GM15510 (cell line): ENCODE data around the gene DIS3L2.

ENCODE experiments used
- POLR2A ChIP-seq: IDR thresholded peaks from 3 replicates; pipeline ENCODE4 v1.6.1; 2011; ENCODE audit warnings: borderline replicate concordance; ENCODE audit not compliant: insufficient read length; ENCODE audit errors: extremely low read depth

Gene DIS3L2

GRCh38 chr2:232218778-232219495, 257.4 kb downstream of the DIS3L2 start:
- no peak for TF ChIP-seq POLR2A

- TF ChIP-seq POLR2A: no peak
Observed at GRCh38 chr2:232219496-232219870, 258.0 kb downstream of the DIS3L2 start.

GRCh38 chr2:232219932-232220331, 258.4 kb downstream of the DIS3L2 start:
- TF ChIP-seq POLR2A: no peak

- no peak for TF ChIP-seq POLR2A
Observed at GRCh38 chr2:232225429-232225828, 263.9 kb downstream of the DIS3L2 start.

- no peak for TF ChIP-seq POLR2A
Observed at GRCh38 chr2:232225895-232226294, 264.4 kb downstream of the DIS3L2 start.

GRCh38 chr2:232228332-232228731, 266.8 kb downstream of the DIS3L2 start:
- no peak for TF ChIP-seq POLR2A

- TF ChIP-seq POLR2A: no peak
Observed at GRCh38 chr2:232228971-232229894, 267.7 kb downstream of the DIS3L2 start.

DNA sequence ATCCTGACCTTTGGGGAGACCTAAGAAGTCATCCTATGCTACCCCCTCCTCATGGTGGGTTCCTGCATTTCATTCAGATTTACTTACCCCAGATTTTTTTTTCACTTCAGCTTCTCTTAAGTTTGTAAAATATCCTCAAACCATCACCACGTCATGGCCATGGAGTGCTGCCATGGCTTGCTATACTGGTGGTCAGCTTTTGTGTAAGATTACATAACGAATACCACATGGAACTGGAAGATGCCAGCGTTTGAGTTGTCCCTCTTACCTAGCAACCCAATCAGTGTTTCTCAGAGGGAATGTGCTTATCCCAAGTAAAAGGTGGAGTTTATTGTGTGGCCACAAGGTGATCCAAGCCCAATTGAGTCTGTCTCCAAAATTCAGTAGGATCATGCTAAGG, 268.4 kb downstream of the DIS3L2 start:
- TF ChIP-seq POLR2A: no peak

GRCh38 chr2:232230560-232230959, 269.0 kb downstream of the DIS3L2 start:
- no peak for TF ChIP-seq POLR2A

GRCh38 chr2:232231554-232231953, 270.0 kb downstream of the DIS3L2 start:
- TF ChIP-seq POLR2A: no peak

- TF ChIP-seq POLR2A: no peak
Observed at GRCh38 chr2:232232915-232233314, 271.4 kb downstream of the DIS3L2 start.

DNA sequence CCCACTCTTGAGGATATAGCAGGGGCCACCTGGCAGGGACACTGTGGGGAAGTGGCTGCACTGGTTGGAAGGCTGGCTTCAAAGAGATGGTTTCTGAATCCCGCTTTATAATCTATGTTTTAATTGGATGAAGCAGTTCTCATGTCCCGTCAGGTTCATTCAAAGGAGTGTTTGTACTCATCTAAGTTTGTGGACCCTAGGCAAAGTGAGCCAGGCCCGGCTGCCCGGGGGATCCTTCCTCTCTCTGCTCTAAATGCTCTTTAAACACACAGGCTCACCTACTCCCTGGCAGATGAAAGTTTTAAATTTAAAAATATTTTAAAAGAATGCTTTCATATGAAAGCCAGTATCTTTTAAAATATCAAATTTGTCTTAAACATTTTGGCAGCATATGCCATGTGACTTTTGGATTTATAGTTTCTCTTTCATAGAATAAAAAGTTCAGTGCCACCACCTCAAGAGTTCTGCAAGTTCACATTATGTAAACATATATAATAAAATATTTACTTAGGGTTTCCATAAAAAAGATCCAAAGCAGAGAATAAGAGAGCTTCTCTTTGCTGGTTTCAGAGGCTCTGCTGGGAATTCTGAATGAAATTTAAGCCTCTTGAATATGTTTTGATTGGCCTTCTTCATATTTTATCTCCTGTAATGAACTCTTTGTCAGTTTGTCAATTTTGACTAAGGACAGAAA, 273.6 kb downstream of the DIS3L2 start:
- no peak for TF ChIP-seq POLR2A

GRCh38 chr2:232235716-232236115, 274.2 kb downstream of the DIS3L2 start:
- no peak for TF ChIP-seq POLR2A

DNA sequence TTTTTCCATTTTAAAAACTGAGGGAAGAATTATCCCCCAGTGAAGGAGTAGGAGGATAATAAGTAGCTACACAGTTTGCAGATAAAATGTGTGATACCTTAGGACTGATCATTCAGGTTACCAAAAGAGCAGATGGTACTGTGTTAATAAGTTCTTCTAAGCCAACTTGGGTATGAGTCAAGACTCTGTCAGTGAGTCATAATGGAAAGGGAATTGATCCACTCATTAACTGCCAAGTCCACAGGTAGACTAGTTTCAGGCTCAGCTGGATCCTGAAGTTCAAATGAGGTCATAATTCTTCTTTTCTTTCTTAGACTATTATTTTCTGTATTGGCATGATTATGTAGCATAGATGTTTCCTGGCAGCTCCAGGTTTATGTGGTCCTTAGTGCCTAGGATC, 274.7 kb downstream of the DIS3L2 start:
- no peak for TF ChIP-seq POLR2A

GRCh38 chr2:232237464-232237863, 276.0 kb downstream of the DIS3L2 start:
- no peak for TF ChIP-seq POLR2A
